Stimulated activated CD4-positive, alpha-beta T cell treated with anti-CD3 and anti-CD28 coated beads, Interleukin-15, amount 100 ng/mL, for 24 hours (primary cell): ENCODE measurements around the gene GSTM4.

Experiments
- DNase-seq: peaks from one replicate; pipeline ENCODE4 v3.0.0-alpha.2; 2020

The GSTM4 gene

GRCh38 chr1:109655615-109656519, at the start of gene GSTM4:
GSTM4 (plus strand) TSS chr1:109656099; CDS start chr1:109656390, 291 bp downstream.
- peak; percentile 88 for DNase-seq

GRCh38 chr1:109609881-109610280, 46.0 kb upstream of the GSTM4 start:
- no peak for DNase-seq

GRCh38 chr1:109610609-109611307, 45.1 kb upstream of the GSTM4 start:
- no peak for DNase-seq

- no peak for DNase-seq
These were observed 44.5 kb upstream of the GSTM4 start for GRCh38 chr1:109611308-109611990.

- DNase-seq = no peak
These were observed 42.3 kb upstream of the GSTM4 start for GRCh38 chr1:109613361-109614147.

- DNase-seq = no peak
These were observed 40.0 kb upstream of the GSTM4 start for GRCh38 chr1:109615879-109616278.

- no peak for DNase-seq
These were observed 39.5 kb upstream of the GSTM4 start for GRCh38 chr1:109616391-109616790.

- no peak for DNase-seq
These were observed 38.6 kb upstream of the GSTM4 start for GRCh38 chr1:109617291-109617801.

GRCh38 chr1:109618661-109619575, 37.0 kb upstream of the GSTM4 start:
- DNase-seq = no peak

GRCh38 chr1:109619576-109620400, 36.1 kb upstream of the GSTM4 start, which contains the start of the genes AMPD2 and GNAT2:
AMPD2 (plus strand) TSS chr1:109619837; CDS start chr1:109621176, 1,339 bp downstream.
GNAT2 (minus strand) TSS chr1:109619616; CDS start chr1:109612870, 6,746 bp downstream.
- peak; percentile 84 for DNase-seq

GRCh38 chr1:109620401-109620791, 35.5 kb upstream of the GSTM4 start:
- DNase-seq = no peak

GRCh38 chr1:109620841-109621286, 35.0 kb upstream of the GSTM4 start:
- DNase-seq = peak; percentile 100

GRCh38 chr1:109621379-109622136, 34.3 kb upstream of the GSTM4 start:
- DNase-seq = no peak

GRCh38 chr1:109622137-109622892, 33.6 kb upstream of the GSTM4 start:
- no peak for DNase-seq

- no peak for DNase-seq
These were observed 33.0 kb upstream of the GSTM4 start for GRCh38 chr1:109622895-109623294.

GRCh38 chr1:109623601-109624161, 32.2 kb upstream of the GSTM4 start:
- no peak for DNase-seq

- no peak for DNase-seq
These were observed 31.5 kb upstream of the GSTM4 start for GRCh38 chr1:109624201-109625010.
